ENCODE data around the gene MAML1. TPM values are rescaled to one million over a fixed set of nuclear protein-coding genes. Genes with fewer than 3 reads are reported as not detected.
A peak's percentile ranks its signal among the peaks of the same experiment; 100 is the strongest.
"Not testable (repeated sequence)": the region's sequence is repeated elsewhere in the genome, so short reads cannot be mapped to it uniquely, and the experiment has no call there.

MAML1 gene
- total RNA-seq, 1 donor from 2014 or later: 54.8 TPM

DNA sequence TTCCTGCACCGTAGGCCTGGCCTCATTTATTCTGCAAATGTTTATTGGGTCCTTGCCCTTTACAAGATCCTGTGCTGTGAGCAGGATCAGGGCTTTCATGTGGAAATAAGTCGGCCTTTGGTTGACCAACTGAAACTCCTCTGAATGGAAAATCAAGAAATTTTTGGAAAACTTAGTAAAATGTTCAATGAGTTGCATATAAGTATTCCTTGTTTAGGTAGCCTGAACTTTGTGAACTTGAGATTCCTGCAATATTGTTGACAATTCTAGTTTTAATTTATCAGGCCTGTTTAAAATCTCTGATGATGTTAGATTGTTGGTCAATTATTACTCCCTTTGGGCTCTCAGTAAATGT, 1.1 kb downstream of the MAML1 start:
- TF ChIP-seq, protein P1, sequence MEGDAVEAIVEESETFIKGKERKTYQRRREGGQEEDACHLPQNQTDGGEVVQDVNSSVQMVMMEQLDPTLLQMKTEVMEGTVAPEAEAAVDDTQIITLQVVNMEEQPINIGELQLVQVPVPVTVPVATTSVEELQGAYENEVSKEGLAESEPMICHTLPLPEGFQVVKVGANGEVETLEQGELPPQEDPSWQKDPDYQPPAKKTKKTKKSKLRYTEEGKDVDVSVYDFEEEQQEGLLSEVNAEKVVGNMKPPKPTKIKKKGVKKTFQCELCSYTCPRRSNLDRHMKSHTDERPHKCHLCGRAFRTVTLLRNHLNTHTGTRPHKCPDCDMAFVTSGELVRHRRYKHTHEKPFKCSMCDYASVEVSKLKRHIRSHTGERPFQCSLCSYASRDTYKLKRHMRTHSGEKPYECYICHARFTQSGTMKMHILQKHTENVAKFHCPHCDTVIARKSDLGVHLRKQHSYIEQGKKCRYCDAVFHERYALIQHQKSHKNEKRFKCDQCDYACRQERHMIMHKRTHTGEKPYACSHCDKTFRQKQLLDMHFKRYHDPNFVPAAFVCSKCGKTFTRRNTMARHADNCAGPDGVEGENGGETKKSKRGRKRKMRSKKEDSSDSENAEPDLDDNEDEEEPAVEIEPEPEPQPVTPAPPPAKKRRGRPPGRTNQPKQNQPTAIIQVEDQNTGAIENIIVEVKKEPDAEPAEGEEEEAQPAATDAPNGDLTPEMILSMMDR (IDR thresholded peaks at IDR 0.05; ENCODE audit: unreplicated experiment): no peak
- H3K36me3 Mint-ChIP-seq (ENCODE audit: insufficient read depth): peaks cover 28% of the 10 kb centered on the region
- H3K9me3 Mint-ChIP-seq (ENCODE audit: low read depth): no peaks in the 10 kb centered on the region
- no peaks in the 10 kb centered on the region for H3K27me3 Mint-ChIP-seq
- no peak for DNase-seq (ENCODE audit: low spot score, unreplicated experiment)
- peaks cover 21% of the 10 kb centered on the region for H3K4me1 Mint-ChIP-seq (ENCODE audit: low read depth)
- H3K27ac Mint-ChIP-seq: peak overlapping the region; percentile 97
- H3K4me3 Mint-ChIP-seq (ENCODE audit: low read depth): peak overlapping the region; percentile 96

DNA sequence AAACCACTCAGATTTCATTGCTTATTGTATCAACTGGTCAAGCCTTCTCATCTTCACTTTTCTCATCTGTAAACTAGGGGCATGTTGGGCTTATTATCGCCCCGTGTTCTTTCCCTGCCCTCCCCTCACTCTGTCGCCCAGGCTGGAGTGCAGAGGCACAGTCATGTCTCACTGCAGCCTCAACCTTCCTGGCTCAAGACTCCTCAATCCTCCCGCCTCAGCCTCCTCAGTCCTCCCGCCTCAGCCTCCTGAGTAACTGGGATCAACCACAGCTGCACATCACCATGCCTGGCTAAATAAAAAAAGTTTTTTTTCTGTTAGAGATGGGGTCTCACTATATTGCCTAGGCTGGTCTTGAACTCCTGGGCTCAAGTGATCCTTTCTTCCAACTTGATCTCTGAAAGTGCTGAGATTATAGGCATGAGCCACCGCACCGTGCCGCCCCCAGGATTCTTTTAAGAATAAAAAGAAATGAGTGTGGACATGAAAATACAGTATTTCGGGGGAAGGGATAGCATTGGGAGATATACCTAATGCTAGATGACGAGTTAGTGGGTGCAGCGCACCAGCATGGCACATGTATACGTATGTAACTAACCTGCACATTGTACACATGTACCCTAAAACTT, 2.0 kb downstream of the MAML1 start:
- H3K27ac Mint-ChIP-seq: peak overlapping the region; percentile 97
- TF ChIP-seq, protein P1 (IDR thresholded peaks at IDR 0.05; ENCODE audit: unreplicated experiment): no peak
- H3K9me3 Mint-ChIP-seq (ENCODE audit: low read depth): no peaks in the 10 kb centered on the region
- H3K27me3 Mint-ChIP-seq: no peaks in the 10 kb centered on the region
- H3K4me1 Mint-ChIP-seq (ENCODE audit: low read depth): peaks cover 21% of the 10 kb centered on the region
- peaks cover 27% of the 10 kb centered on the region for H3K36me3 Mint-ChIP-seq (ENCODE audit: insufficient read depth)
- H3K4me3 Mint-ChIP-seq (ENCODE audit: low read depth): peak overlapping the region; percentile 96
- DNase-seq (ENCODE audit: low spot score, unreplicated experiment): no peak

DNA sequence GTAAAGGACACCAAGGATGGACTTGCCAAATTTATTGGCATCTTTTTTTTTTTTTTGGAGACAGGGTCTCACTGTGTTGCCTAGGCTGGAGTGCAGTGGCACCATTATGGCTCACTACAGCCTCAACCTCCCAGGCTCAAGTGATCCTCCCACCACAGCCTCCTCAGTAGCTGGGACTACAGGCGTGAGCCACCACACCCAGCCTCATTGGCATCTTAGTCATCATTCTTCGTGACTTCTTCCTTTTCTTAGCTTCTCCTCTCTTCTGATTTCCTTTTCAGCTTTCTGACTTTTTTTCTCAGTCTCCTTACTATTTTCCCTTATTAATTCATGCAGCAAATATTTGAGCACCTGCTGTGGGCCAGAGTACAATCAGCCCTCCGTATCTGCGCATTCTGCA, 6.1 kb downstream of the MAML1 start:
- peak overlapping the region; percentile 71 for H3K27ac Mint-ChIP-seq
- no peaks in the 10 kb centered on the region for H3K9me3 Mint-ChIP-seq (ENCODE audit: low read depth)
- peaks cover 20% of the 10 kb centered on the region for H3K4me1 Mint-ChIP-seq (ENCODE audit: low read depth)
- H3K36me3 Mint-ChIP-seq (ENCODE audit: insufficient read depth): peaks cover 21% of the 10 kb centered on the region
- TF ChIP-seq, protein P1 (IDR thresholded peaks at IDR 0.05; ENCODE audit: unreplicated experiment): no peak
- no peak overlapping the region for H3K4me3 Mint-ChIP-seq (ENCODE audit: low read depth)
- DNase-seq (ENCODE audit: low spot score, unreplicated experiment): no peak
- H3K27me3 Mint-ChIP-seq: no peaks in the 10 kb centered on the region

DNA sequence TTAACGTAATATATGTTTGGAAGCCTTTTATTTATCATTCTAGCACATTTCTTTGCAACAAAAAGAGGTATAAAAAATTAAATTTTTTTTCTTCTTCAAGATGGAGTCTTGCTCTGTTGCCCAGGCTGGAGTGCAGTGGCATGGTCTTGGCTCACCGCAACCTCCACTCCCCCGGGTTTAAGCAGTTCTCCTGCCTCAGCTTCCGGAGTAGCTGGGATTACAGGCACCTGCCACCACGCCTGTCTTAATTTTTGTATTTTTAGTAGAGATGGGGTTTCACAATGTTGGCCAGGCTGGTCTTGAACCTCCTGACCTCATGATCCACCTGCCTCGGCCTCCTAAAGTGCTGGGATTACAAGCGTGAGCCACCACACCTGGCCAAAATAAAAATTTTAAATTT, 11.5 kb downstream of the MAML1 start:
- not testable (repeated sequence) for DNase-seq (ENCODE audit: low spot score, unreplicated experiment); H3K27ac Mint-ChIP-seq; H3K4me1 Mint-ChIP-seq (ENCODE audit: low read depth); H3K27me3 Mint-ChIP-seq; H3K4me3 Mint-ChIP-seq (ENCODE audit: low read depth); H3K9me3 Mint-ChIP-seq (ENCODE audit: low read depth)
- H3K36me3 Mint-ChIP-seq (ENCODE audit: insufficient read depth): peaks cover 16% of the 10 kb centered on the region

DNA sequence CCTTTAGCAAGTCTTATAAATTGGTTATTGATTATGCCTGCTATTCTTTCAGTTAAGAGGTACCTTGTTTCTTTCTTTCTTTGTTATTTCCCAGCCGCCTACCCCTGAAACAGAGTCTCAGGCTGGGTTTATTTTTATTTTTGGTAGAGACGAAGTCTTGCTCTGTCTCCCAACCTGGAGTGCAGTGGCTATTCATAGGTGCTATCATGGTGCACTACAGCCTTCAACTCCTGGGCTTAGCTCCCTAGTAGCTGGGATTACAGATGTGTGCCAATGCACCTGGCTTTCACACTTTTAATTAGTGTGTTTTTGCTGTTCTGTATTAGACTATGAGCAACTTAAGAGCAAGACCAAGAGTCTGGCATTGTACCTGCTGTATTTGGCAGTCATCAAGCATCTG, 14.2 kb downstream of the MAML1 start:
- H3K27ac Mint-ChIP-seq: no peak overlapping the region
- TF ChIP-seq, protein P1 (IDR thresholded peaks at IDR 0.05; ENCODE audit: unreplicated experiment): no peak
- H3K36me3 Mint-ChIP-seq (ENCODE audit: insufficient read depth): peaks cover 8% of the 10 kb centered on the region
- no peaks in the 10 kb centered on the region for H3K4me1 Mint-ChIP-seq (ENCODE audit: low read depth)
- H3K9me3 Mint-ChIP-seq (ENCODE audit: low read depth): peaks cover 3% of the 10 kb centered on the region
- H3K4me3 Mint-ChIP-seq (ENCODE audit: low read depth): no peak overlapping the region
- no peaks in the 10 kb centered on the region for H3K27me3 Mint-ChIP-seq
- no peak for DNase-seq (ENCODE audit: low spot score, unreplicated experiment)

DNA sequence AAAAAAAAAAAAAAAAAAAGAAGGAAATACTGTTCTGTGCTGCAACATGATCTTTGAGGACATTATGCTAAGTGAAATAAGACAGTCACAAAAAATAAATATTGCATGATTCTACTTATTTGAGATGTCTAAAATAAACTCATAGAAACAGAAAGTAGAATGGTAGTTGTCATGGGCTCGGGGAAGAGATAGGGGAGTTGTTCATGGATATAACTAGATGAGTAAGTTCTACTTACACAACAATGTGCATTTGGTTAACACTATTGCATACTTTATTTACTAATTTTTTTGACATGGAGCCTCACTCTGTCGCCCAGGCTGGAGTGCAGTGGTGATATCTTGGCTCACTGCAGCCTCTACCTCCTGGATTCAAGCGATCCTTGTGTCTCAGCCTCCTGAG, 15.2 kb downstream of the MAML1 start:
- Mint-ChIP-seq H3K27ac (no peak overlapping the region), H3K36me3 (ENCODE audit: insufficient read depth) (peaks cover 8% of the 10 kb centered on the region), H3K9me3 (ENCODE audit: low read depth) (peaks cover 3% of the 10 kb centered on the region), H3K27me3 (no peaks in the 10 kb centered on the region), H3K4me3 (ENCODE audit: low read depth) (no peak overlapping the region), H3K4me1 (ENCODE audit: low read depth) (peaks cover under 1% of the 10 kb centered on the region)
- TF ChIP-seq, protein P1 (IDR thresholded peaks at IDR 0.05; ENCODE audit: unreplicated experiment): no peak
- no peak for DNase-seq (ENCODE audit: low spot score, unreplicated experiment)
